ENCODE measurements around the gene SMIM43.
A peak's percentile ranks its signal among the peaks of the same experiment; 100 is the strongest.

The SMIM43 gene

GRCh38 chr4:121741751-121742150, 23.2 kb downstream of the SMIM43 start:
- DNase-seq (ENCODE audit: low spot score): no peak
- in situ Hi-C loops (cut with MboI; ENCODE audit: low sequenced_read_pairs, unreplicated experiment): no loop called here
- TF ChIP-seq CTCF (IDR thresholded peaks at IDR 0.05; ENCODE audit: borderline replicate concordance, control extremely low read depth, extremely low read depth, insufficient read depth, missing control alignments): no peak

- no peak for DNase-seq (ENCODE audit: low spot score)
- in situ Hi-C loops (cut with MboI; ENCODE audit: low sequenced_read_pairs, unreplicated experiment): no loop called here
- TF ChIP-seq CTCF (IDR thresholded peaks at IDR 0.05; ENCODE audit: borderline replicate concordance, control extremely low read depth, extremely low read depth, insufficient read depth, missing control alignments): no peak
Measured at GRCh38 chr4:121740796-121741409, 24.1 kb downstream of the SMIM43 start.

- DNase-seq (ENCODE audit: low spot score): no peak
- in situ Hi-C loops (cut with MboI; ENCODE audit: low sequenced_read_pairs, unreplicated experiment): no loop called here
- TF ChIP-seq CTCF (IDR thresholded peaks at IDR 0.05; ENCODE audit: borderline replicate concordance, control extremely low read depth, extremely low read depth, insufficient read depth, missing control alignments): no peak
Measured at GRCh38 chr4:121739575-121739974, 25.4 kb downstream of the SMIM43 start.

GRCh38 chr4:121738780-121739535, 26.0 kb downstream of the SMIM43 start:
- in situ Hi-C loops (cut with MboI; ENCODE audit: low sequenced_read_pairs, unreplicated experiment): no loop called here
- TF ChIP-seq CTCF (IDR thresholded peaks at IDR 0.05; ENCODE audit: borderline replicate concordance, control extremely low read depth, extremely low read depth, insufficient read depth, missing control alignments): no peak
- no peak for DNase-seq (ENCODE audit: low spot score)

GRCh38 chr4:121737846-121738554, 27.0 kb downstream of the SMIM43 start:
- TF ChIP-seq CTCF (IDR thresholded peaks at IDR 0.05; ENCODE audit: borderline replicate concordance, control extremely low read depth, extremely low read depth, insufficient read depth, missing control alignments): no peak
- in situ Hi-C loops (cut with MboI; ENCODE audit: low sequenced_read_pairs, unreplicated experiment): no loop called here
- no peak for DNase-seq (ENCODE audit: low spot score)

DNA sequence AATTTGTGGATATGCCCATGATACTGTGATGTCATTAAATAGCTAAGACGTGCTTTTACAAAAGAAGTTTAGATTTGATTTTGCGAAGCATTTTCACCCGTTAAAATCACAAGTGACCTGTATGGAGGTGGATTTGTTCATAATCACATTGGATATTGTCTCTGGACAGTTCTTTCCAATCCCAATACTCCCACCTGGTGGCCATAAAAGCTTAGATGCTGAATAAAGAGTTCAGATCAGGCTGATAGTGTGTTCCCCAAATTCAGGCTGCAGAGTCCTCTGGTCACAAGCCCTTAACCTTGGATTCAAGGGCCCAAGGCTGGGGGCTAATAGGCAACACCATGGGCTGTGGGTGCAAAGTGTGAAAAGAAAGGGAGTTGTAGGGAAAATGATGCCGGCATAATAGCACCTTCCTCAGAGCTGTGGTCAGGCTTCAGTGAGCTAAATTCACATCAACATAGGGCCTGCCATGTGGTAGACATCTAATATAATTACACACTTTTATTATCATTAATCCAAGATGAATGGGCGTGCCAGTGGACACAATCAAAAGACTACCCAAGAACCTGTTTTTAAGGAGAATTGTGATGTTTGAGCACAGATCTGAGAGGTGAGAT, 28.1 kb downstream of the SMIM43 start:
- DNase-seq (ENCODE audit: low spot score): peak; percentile 38
- TF ChIP-seq CTCF (IDR thresholded peaks at IDR 0.05; ENCODE audit: borderline replicate concordance, control extremely low read depth, extremely low read depth, insufficient read depth, missing control alignments): no peak
- in situ Hi-C loops (cut with MboI; ENCODE audit: low sequenced_read_pairs, unreplicated experiment): no loop called here
